Ascending aorta (tissue), 2 donors: ENCODE data around the gene CRTC1. TPM values are rescaled to one million over a fixed set of nuclear protein-coding genes. Genes with fewer than 3 reads are reported as not detected.

Experiments used
- DNase-seq, 2 donors: peaks; one replicate each; pipeline ENCODE4 v3.0.0-alpha.2; 2019; ENCODE audit warnings: low spot score in 2 of 2
- H3K27ac ChIP-seq, 2 donors: fragments of 200-600 bp; sonication (generic); one replicate each; pipeline ENCODE4 v1.5.1; 2016 to 2017; ENCODE audit warnings: mild to moderate bottlenecking in 1 of 2
- H3K27me3 ChIP-seq: fragments of 200-600 bp; sonication (generic); one replicate; pipeline ENCODE4 v1.5.1; 2017
- H3K36me3 ChIP-seq, 2 donors: fragments of 200-600 bp; sonication (generic); one replicate each; pipeline ENCODE4 v1.5.1; 2016
- H3K4me1 ChIP-seq, 2 donors: fragments of 200-600 bp; sonication (generic); one replicate each; pipeline ENCODE4 v1.5.1; 2016 to 2017; ENCODE audit warnings: mild to moderate bottlenecking in 1 of 2
- H3K4me3 ChIP-seq, 2 donors: fragments of 200-600 bp; sonication (generic); one replicate each; pipeline ENCODE4 v1.5.1; 2016 to 2017; ENCODE audit warnings: mild to moderate bottlenecking in 1 of 2
- H3K9me3 ChIP-seq, 2 donors: fragments of 200-600 bp; sonication (generic); one replicate each; pipeline ENCODE4 v1.5.1; 2016
- CTCF ChIP-seq, 3 experiments: fragments of 200-600 bp in 2 of 3; fragments of 450-650 bp in 1 of 3; sonication (generic) in 2 of 3; IDR thresholded peaks; one replicate each; pipeline ENCODE4 v1.5.1; 2016 to 2019; ENCODE audit warnings: antibody characterized with exemption in 3 of 3, mild to moderate bottlenecking in 1 of 3, moderate library complexity in 1 of 3
- intact Hi-C: fragments of 100-400 bp; cut with DNase I; formaldehyde crosslinking; loops from one replicate; pipeline ENCODE4 v1.15.1; 2023
- total RNA-seq: library from RNA; depleted of rRNA; stranded (reverse); fragments of >200 nt; gene quantifications from one replicate; pipeline ENCODE4 v1.1.0, GENCODE V29; 2016

Gene CRTC1
- total RNA-seq: 10.0 TPM

- peak in 1 of 2 donors; percentile 92 for DNase-seq
- intact Hi-C loops: loop anchor here (1.0 to 10.0 kb wide), 4 partner anchors 39 to 161 kb away; no protein-coding TSS in a partner anchor
- Histone ChIP-seq H3K36me3 (no peaks in the 10 kb centered on the region), H3K27ac (peak within 1 kb of the TSS; percentile 62 to 74), H3K4me1 (peaks cover 9 to 18% of the 10 kb centered on the region in 2 donors), H3K9me3 (no peaks in the 10 kb centered on the region), H3K4me3 (peak within 1 kb of the TSS; percentile 68 to 73), H3K27me3 (no peaks in the 10 kb centered on the region)
- TF ChIP-seq CTCF (IDR thresholded peaks at IDR 0.05): peak in 1 of 3 experiments; percentile 2
Measured at GRCh38 chr19:18683109-18683957, at the start of gene CRTC1. CRTC1 (plus strand) TSS chr19:18683680; CDS start chr19:18683703, 23 bp downstream.

GRCh38 chr19:18634612-18635297 is 48.7 kb upstream of the CRTC1 start:
- intact Hi-C loops: loop anchor here (5.0 kb wide), 1 partner anchor 42 kb away; no protein-coding TSS in a partner anchor
- no peak for DNase-seq
- Histone ChIP-seq H3K4me1 (peaks cover 7 to 12% of the 10 kb centered on the region in 2 donors), H3K27me3 (no peaks in the 10 kb centered on the region), H3K9me3 (no peaks in the 10 kb centered on the region), H3K36me3 (no peaks in the 10 kb centered on the region), H3K4me3 (no peak overlapping the region), H3K27ac (no peak overlapping the region)
- no peak for TF ChIP-seq CTCF (IDR thresholded peaks at IDR 0.05)

GRCh38 chr19:18635831-18636182 is 47.7 kb upstream of the CRTC1 start:
- no peak for DNase-seq
- no peak for TF ChIP-seq CTCF (IDR thresholded peaks at IDR 0.05)
- Histone ChIP-seq H3K27ac (peak overlapping the region; percentile 4 to 94), H3K36me3 (peaks cover 0 to under 1% of the 10 kb centered on the region in 2 donors), H3K9me3 (no peaks in the 10 kb centered on the region), H3K4me1 (peaks cover 7 to 9% of the 10 kb centered on the region in 2 donors), H3K27me3 (no peaks in the 10 kb centered on the region), H3K4me3 (peak overlapping the region in 1 of 2 donors; percentile 85)
- intact Hi-C loops: loop anchor here (1.0 to 5.0 kb wide), 3 partner anchors 44 to 114 kb away; partner anchors contain the start of genes CRTC1 and ELL

GRCh38 chr19:18636183-18636968 is 47.1 kb upstream of the CRTC1 start:
- TF ChIP-seq CTCF (IDR thresholded peaks at IDR 0.05): no peak
- intact Hi-C loops: loop anchor here (1.0 to 5.0 kb wide), 3 partner anchors 44 to 114 kb away; partner anchors contain the start of genes CRTC1 and ELL

More at GRCh38 chr19:18636183-18636968, 47.1 kb upstream of the CRTC1 start:
- Histone ChIP-seq H3K9me3 (no peaks in the 10 kb centered on the region), H3K27ac (peak overlapping the region; percentile 88 to 94), H3K27me3 (no peaks in the 10 kb centered on the region), H3K4me3 (peak overlapping the region; percentile 85 to 95), H3K36me3 (peaks cover 0 to 3% of the 10 kb centered on the region in 2 donors), H3K4me1 (peaks cover 7 to 9% of the 10 kb centered on the region in 2 donors)
- DNase-seq: peak; percentile 89 to 99
